Cardiac muscle cell (in vitro differentiated cells and primary cell): ENCODE data around the gene GALNT9. TPM values are rescaled to one million over a fixed set of nuclear protein-coding genes. Genes with fewer than 3 reads are reported as not detected.

Source experiments
- DNase-seq, 2 donors: peaks; one replicate each; pipeline versions ENCODE4 v3.0.0 to v3.0.0-alpha.2; 2010 to 2017; ENCODE audit warnings: low read depth in 1 of 2, low spot score in 1 of 2
- H3K27ac ChIP-seq: fragments of 200-600 bp; sonication (generic); 2 replicates; pipeline ENCODE4 v1.5.1; 2016
- H3K27me3 ChIP-seq: fragments of 200-600 bp; sonication (generic); 2 replicates; pipeline ENCODE4 v1.6.0; 2016; ENCODE audit warnings: control low read depth
- H3K36me3 ChIP-seq: fragments of 200-600 bp; sonication (generic); 2 replicates; pipeline ENCODE4 v1.5.1; 2016; ENCODE audit warnings: control low read depth
- H3K4me1 ChIP-seq: fragments of 200-600 bp; sonication (generic); 2 replicates; pipeline ENCODE4 v1.8.1; 2017; ENCODE audit warnings: low read depth, mild to moderate bottlenecking, mixed run types
- H3K4me3 ChIP-seq: fragments of 200-600 bp; sonication (generic); 2 replicates; pipeline ENCODE4 v1.5.1; 2016; ENCODE audit warnings: mild to moderate bottlenecking
- H3K9me3 ChIP-seq: fragments of 200-600 bp; sonication (generic); 2 replicates; pipeline ENCODE4 v1.5.1; 2017; ENCODE audit warnings: low read depth, mild to moderate bottlenecking, control low read depth
- polyA plus RNA-seq: library from polyadenylated mRNA; unstranded; fragments of >200 nt; fragmentation: Nextera tagmentation; extraction: Ambion mirVana; gene quantifications from 2 replicates; pipeline ENCODE4 v1.2.1, GENCODE V29; 2016
- total RNA-seq: library from RNA; depleted of rRNA; stranded (reverse); fragments of >200 nt; gene quantifications from 2 replicates; pipeline ENCODE4 v1.2.3, GENCODE V29; 2016
- TF ChIP-seq, protein P1 (sequence below): IDR thresholded peaks from 2 replicates; pipeline ENCODE4 v1.5.1; 2012; ENCODE audit warnings: low read depth, mild to moderate bottlenecking, low read length

Gene GALNT9
- total and polyA plus RNA-seq, 2 experiments from 2014 or later = 0.42 to 0.45 TPM

DNA sequence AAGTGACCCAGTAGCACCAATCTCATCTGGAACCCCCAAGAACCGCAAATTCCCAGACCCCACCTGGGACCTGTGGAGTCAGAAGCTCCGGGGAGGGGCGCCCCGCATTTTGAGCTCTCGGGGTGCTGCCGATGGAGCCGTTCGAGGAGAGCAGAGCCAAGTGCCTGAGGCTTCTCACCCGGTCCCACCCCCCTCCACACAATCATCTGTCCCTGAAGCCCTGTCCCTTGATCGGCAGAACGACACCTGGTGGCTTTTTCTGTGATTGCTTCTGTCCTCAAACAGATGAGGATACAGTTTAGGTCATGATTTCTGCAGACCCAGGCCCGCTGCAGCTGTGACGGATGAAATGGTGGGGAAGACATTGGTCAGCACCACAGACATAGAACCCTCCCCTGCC lies 110.5 kb downstream of the GALNT9 start:
- Histone ChIP-seq H3K4me1 (no peaks in the 10 kb centered on the region), H3K27me3 (peaks cover 3% of the 10 kb centered on the region), H3K9me3 (no peaks in the 10 kb centered on the region), H3K36me3 (no peaks in the 10 kb centered on the region), H3K4me3 (no peak overlapping the region), H3K27ac (no peak overlapping the region)
- TF ChIP-seq, protein P1, sequence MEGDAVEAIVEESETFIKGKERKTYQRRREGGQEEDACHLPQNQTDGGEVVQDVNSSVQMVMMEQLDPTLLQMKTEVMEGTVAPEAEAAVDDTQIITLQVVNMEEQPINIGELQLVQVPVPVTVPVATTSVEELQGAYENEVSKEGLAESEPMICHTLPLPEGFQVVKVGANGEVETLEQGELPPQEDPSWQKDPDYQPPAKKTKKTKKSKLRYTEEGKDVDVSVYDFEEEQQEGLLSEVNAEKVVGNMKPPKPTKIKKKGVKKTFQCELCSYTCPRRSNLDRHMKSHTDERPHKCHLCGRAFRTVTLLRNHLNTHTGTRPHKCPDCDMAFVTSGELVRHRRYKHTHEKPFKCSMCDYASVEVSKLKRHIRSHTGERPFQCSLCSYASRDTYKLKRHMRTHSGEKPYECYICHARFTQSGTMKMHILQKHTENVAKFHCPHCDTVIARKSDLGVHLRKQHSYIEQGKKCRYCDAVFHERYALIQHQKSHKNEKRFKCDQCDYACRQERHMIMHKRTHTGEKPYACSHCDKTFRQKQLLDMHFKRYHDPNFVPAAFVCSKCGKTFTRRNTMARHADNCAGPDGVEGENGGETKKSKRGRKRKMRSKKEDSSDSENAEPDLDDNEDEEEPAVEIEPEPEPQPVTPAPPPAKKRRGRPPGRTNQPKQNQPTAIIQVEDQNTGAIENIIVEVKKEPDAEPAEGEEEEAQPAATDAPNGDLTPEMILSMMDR = peak; percentile 15
- peak in 1 of 2 donors; percentile 42 for DNase-seq

DNA sequence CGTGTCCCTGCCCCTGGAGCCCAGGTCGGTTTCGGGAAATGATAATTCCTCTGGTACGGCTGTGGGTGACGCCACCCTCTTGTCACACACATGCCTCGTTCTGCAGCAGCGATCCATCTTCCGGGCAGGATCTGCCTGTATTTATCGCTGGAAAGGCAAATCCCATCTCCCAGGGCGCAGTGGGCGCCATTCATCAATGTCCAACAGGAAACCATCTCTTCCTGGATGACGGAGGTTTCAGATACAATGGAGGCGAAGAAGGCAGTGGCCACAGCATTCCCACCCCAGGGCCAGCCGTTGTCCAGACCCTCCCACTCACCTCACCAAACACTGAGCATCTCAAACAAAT lies 110.9 kb downstream of the GALNT9 start:
- H3K4me1 ChIP-seq = no peaks in the 10 kb centered on the region
- TF ChIP-seq, protein P1 = no peak
- H3K27me3 ChIP-seq = peaks cover 3% of the 10 kb centered on the region
- no peaks in the 10 kb centered on the region for H3K36me3 ChIP-seq
- H3K27ac ChIP-seq = no peak overlapping the region
- H3K9me3 ChIP-seq = no peaks in the 10 kb centered on the region
- DNase-seq = no peak
- no peak overlapping the region for H3K4me3 ChIP-seq

DNA sequence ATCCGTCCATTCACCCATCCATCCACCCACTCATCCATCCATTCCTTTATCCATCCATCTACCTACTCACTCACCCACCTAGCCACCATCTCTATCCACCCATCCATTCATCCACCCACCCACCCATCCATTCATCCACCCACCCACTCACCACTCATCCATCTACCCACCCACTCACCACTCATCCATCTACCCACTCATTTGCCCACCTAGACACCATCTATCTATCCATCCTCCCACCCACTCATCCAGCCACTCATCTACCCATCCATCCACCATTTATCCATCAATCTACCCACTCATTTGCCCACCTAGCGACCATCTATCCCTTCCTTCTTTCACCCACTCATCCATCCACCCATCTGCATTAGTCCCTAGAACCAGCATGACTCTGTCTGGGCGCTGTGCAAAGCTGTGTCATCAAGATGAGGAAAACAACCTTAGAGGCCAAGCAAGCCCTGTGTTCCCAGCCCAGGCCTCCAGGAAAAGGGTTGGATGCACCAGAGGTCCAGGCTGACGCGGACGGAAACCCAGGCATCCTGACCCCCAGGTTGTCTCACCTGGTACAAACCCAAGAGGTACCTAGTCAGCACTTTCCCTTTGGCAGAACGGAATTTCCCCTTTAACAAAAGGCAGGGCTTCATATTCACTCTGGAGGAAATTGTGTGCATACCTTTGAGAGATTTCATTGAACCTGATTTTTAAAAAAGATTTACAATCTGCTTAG lies 111.4 kb downstream of the GALNT9 start:
- H3K36me3 ChIP-seq = no peaks in the 10 kb centered on the region
- H3K4me1 ChIP-seq = no peaks in the 10 kb centered on the region
- TF ChIP-seq, protein P1 = no peak
- no peak overlapping the region for H3K4me3 ChIP-seq
- H3K27ac ChIP-seq = no peak overlapping the region
- no peak for DNase-seq
- H3K27me3 ChIP-seq = peaks cover 3% of the 10 kb centered on the region
- H3K9me3 ChIP-seq = no peaks in the 10 kb centered on the region

DNA sequence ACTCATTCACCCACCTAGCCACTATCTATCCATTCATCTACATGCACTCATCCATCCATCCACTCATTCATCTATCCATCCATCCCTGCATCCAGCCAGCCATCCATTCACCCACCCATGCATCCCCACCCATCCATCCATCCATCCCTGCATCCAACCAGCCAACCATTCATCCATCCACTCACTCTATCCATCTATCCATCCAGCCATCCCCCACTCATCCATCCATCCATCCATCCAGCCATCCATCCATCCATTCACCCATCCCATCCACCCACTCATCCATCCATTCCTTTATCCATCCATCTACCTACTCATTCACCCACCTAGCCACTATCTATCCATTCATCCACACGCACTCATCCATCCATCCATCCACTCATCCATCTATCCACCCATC lies 112.0 kb downstream of the GALNT9 start:
- Histone ChIP-seq H3K27me3 (peaks cover 3% of the 10 kb centered on the region), H3K27ac (no peak overlapping the region), H3K36me3 (no peaks in the 10 kb centered on the region), H3K4me1 (no peaks in the 10 kb centered on the region), H3K4me3 (no peak overlapping the region), H3K9me3 (no peaks in the 10 kb centered on the region)
- TF ChIP-seq, protein P1 = no peak
- DNase-seq = no peak

DNA sequence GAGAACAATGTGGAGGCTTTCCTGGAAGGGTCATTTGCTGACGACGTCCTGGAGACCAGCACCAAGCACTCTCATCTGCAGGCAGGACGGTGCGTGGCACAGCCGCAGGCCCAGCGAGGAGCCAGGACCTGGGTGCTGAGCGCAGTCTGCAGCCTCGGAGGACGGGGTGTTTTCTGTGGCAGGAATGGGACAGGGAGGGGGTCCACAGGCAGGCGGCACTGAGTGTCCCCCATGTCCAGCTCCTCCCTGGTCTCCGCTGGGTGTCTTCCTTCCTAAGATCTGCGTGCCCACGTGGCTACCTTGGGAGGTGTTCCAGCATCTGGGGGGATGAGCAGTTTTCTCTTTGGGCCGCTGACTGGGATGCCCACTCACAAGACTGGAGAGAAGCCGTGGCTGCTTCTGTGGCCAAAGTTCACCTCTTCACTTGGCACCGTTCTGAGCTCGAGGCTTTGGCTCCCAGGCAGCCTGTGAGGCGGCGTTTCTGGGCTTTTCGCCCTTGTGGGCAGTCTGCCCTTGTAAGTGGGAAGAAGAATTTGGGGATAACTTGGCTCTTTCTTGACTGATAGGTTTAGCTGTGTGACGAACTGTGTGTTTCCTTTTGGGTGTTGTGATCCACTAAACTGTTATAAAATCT lies 112.9 kb downstream of the GALNT9 start:
- H3K4me1 ChIP-seq = no peaks in the 10 kb centered on the region
- no peak for DNase-seq
- no peak overlapping the region for H3K27ac ChIP-seq
- TF ChIP-seq, protein P1 = no peak
- H3K4me3 ChIP-seq = no peak overlapping the region
- no peaks in the 10 kb centered on the region for H3K36me3 ChIP-seq
- peaks cover 3% of the 10 kb centered on the region for H3K27me3 ChIP-seq
- H3K9me3 ChIP-seq = no peaks in the 10 kb centered on the region
